HepG2 (cell line): ENCODE data around the gene PRSS12. TPM values are rescaled to one million over a fixed set of nuclear protein-coding genes. Genes with fewer than 3 reads are reported as not detected.

ENCODE experiments used
- PRMT3 ChIP-seq: sonication (generic); formaldehyde crosslinking; IDR thresholded peaks from 2 replicates; pipeline ENCODE4 v1.8.1; 2022; ENCODE audit warnings: low read depth, mild to moderate bottlenecking, moderate library complexity, missing genetic modification reagents, borderline replicate concordance
- ZNF225 ChIP-seq: sonication (generic); formaldehyde crosslinking; IDR thresholded peaks from 2 replicates; pipeline ENCODE4 v1.4.0; 2020; ENCODE audit warnings: mild to moderate bottlenecking, missing genetic modification reagents
- ZNF318 ChIP-seq: sonication (generic); formaldehyde crosslinking; IDR thresholded peaks from 2 replicates; pipeline ENCODE4 v1.4.0; 2020; ENCODE audit warnings: mild to moderate bottlenecking, missing genetic modification reagents
- ZNF552 ChIP-seq: sonication (generic); formaldehyde crosslinking; IDR thresholded peaks from 2 replicates; pipeline ENCODE4 v1.9.0; 2022; ENCODE audit warnings: missing genetic modification reagents, mild to moderate bottlenecking, borderline replicate concordance
- ZNF841 ChIP-seq: sonication (generic); formaldehyde crosslinking; IDR thresholded peaks from 2 replicates; pipeline ENCODE4 v1.8.1; 2023; ENCODE audit warnings: missing genetic modification reagents, borderline replicate concordance
- polyA plus RNA-seq, 8 experiments: library from polyadenylated mRNA; depleted of rRNA in 3 of 8; stranded (reverse) in 7 of 8; unstranded in 1 of 8; fragments of >200 nt; fragmentation: Illumina TruSeq in 4 of 8; extraction: Trizol in 4 of 8; gene quantifications; 2 replicates each; pipeline versions ENCODE4 v1.2.1 to v1.2.3, GENCODE V29; 2011 to 2016; ENCODE audit warnings: low read depth in 4 of 8, missing spikeins in 1 of 8, mixed read lengths in 1 of 8; ENCODE audit not compliant: insufficient read depth in 1 of 8
- total RNA-seq, 5 experiments: library from RNA; depleted of rRNA; stranded (reverse); fragments of >200 nt; fragmentation: Illumina TruSeq; extraction: Trizol; gene quantifications; 2 replicates each; pipeline ENCODE4 v1.2.3, GENCODE V29; 2016; ENCODE audit warnings: low read depth in 1 of 5

The PRSS12 gene
- total and polyA plus RNA-seq, 2 of the 13 experiments (the other 11 are each of a cell fraction or from before 2014, with no cell fraction given): 0.02 TPM; not detected in 1

- no peak for TF ChIP-seq ZNF318
- TF ChIP-seq PRMT3 (CRISPR knock-in tag): no peak
- no peak for TF ChIP-seq ZNF841 (CRISPR knock-in tag)
- no peak for TF ChIP-seq ZNF225
- TF ChIP-seq ZNF552: no peak
Observed at GRCh38 chr4:118289794-118290193, 63.0 kb downstream of the PRSS12 start (continued).
